ENCODE data around the gene DICER1. TPM values are rescaled to one million over a fixed set of nuclear protein-coding genes. Genes with fewer than 3 reads are reported as not detected.

The DICER1 gene
- total RNA-seq, 1 donor from 2014 or later: 70.0 TPM

DNA sequence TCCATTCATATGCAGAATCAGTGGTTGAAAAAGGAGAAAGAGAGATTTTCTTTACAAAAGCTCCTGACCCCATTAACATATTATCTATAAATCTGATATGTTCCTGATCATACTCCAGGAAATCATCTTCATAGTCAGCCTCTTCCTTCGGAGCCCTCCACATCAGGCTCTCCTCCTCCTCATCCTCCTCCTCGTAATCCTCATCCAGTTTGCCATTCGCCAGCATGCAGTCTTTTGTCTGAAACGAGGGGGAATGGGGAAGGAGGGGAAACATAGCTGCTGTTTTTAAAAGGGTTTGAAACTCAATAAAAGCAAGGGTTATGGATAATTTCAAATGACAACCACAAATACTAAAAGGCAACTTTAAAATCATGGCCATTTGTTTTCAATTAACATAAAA lies 60.9 kb downstream of the DICER1 start:
- H3K9me3 Mint-ChIP-seq: no peaks in the 10 kb centered on the region

DNA sequence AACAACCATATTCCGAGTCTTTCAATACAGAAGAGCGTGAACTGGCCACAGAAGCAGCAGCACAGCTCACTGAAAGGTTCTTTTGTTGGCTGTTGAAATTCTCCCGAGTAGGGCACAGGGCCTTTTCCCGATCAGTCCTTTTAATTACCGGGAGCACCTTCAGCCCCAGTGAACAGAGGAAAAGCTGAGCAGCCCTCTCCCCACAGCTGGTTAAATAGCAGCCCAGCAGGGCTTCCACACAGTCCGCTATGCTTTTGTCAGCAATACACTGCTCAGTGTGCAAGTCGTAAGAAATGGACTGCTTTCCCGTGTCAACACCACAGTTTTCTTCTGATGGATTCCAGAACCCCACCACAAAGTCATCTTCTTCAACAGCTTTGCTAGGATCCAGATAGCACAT lies 61.3 kb downstream of the DICER1 start:
- no peaks in the 10 kb centered on the region for H3K27me3 Mint-ChIP-seq (ENCODE audit: insufficient read depth, low read depth)
- Histone ChIP-seq H3K36me3 (no peaks in the 10 kb centered on the region), H2AFZ (replicated peaks) (no peak overlapping the region), H3F3A (ENCODE audit: low read depth) (peaks cover 26% of the 10 kb centered on the region), H3K27me3 (no peaks in the 10 kb centered on the region), H3K9me3 (ENCODE audit: low read depth) (no peaks in the 10 kb centered on the region), H3K4me3 (peak overlapping the region; percentile 43), H3K79me2 (ENCODE audit: low read depth) (peaks cover 30% of the 10 kb centered on the region), H3K4me1 (peaks cover 53% of the 10 kb centered on the region), H3K4me2 (peak overlapping the region; percentile 89), H4K20me1 (ENCODE audit: low read depth) (peaks cover 22% of the 10 kb centered on the region), H3K27ac (peak overlapping the region; percentile 87), H3K9ac (no peak overlapping the region)
- peak overlapping the region; percentile 77 for H3K27ac Mint-ChIP-seq
- peaks cover 14% of the 10 kb centered on the region for H3K36me3 Mint-ChIP-seq
- peak overlapping the region; percentile 39 for H3K4me3 Mint-ChIP-seq
- DNase-seq (ENCODE audit: low spot score): peak; percentile 91
- peaks cover 35% of the 10 kb centered on the region for H3K4me1 Mint-ChIP-seq
- TF ChIP-seq EZH2phosphoT487 (IDR thresholded peaks at IDR 0.05) (peak; percentile 49), EZH2 (IDR thresholded peaks at IDR 0.05) (no peak)
- TF ChIP-seq, protein P1, sequence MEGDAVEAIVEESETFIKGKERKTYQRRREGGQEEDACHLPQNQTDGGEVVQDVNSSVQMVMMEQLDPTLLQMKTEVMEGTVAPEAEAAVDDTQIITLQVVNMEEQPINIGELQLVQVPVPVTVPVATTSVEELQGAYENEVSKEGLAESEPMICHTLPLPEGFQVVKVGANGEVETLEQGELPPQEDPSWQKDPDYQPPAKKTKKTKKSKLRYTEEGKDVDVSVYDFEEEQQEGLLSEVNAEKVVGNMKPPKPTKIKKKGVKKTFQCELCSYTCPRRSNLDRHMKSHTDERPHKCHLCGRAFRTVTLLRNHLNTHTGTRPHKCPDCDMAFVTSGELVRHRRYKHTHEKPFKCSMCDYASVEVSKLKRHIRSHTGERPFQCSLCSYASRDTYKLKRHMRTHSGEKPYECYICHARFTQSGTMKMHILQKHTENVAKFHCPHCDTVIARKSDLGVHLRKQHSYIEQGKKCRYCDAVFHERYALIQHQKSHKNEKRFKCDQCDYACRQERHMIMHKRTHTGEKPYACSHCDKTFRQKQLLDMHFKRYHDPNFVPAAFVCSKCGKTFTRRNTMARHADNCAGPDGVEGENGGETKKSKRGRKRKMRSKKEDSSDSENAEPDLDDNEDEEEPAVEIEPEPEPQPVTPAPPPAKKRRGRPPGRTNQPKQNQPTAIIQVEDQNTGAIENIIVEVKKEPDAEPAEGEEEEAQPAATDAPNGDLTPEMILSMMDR (IDR thresholded peaks at IDR 0.05): no peak
- no peaks in the 10 kb centered on the region for H3K9me3 Mint-ChIP-seq

More for the DNA sequence above, 60.9 kb downstream of the DICER1 start:
- Histone ChIP-seq H3K27ac (peak overlapping the region; percentile 87), H3F3A (ENCODE audit: low read depth) (peaks cover 26% of the 10 kb centered on the region), H3K4me3 (peak overlapping the region; percentile 43), H2AFZ (replicated peaks) (no peak overlapping the region), H3K9me3 (ENCODE audit: low read depth) (no peaks in the 10 kb centered on the region), H3K9ac (no peak overlapping the region), H3K27me3 (no peaks in the 10 kb centered on the region), H3K79me2 (ENCODE audit: low read depth) (peaks cover 30% of the 10 kb centered on the region), H3K36me3 (no peaks in the 10 kb centered on the region), H4K20me1 (ENCODE audit: low read depth) (peaks cover 24% of the 10 kb centered on the region), H3K4me2 (peak overlapping the region; percentile 89), H3K4me1 (peaks cover 53% of the 10 kb centered on the region)
- no peaks in the 10 kb centered on the region for H3K27me3 Mint-ChIP-seq (ENCODE audit: insufficient read depth, low read depth)
- peak overlapping the region; percentile 77 for H3K27ac Mint-ChIP-seq
- TF ChIP-seq EZH2 (IDR thresholded peaks at IDR 0.05) (no peak), EZH2phosphoT487 (IDR thresholded peaks at IDR 0.05) (no peak)
- TF ChIP-seq, protein P1 (IDR thresholded peaks at IDR 0.05): no peak
- H3K36me3 Mint-ChIP-seq: peaks cover 11% of the 10 kb centered on the region
- peak; percentile 61 for DNase-seq (ENCODE audit: low spot score)
- H3K4me3 Mint-ChIP-seq: peak overlapping the region; percentile 39
- H3K4me1 Mint-ChIP-seq: peaks cover 36% of the 10 kb centered on the region

DNA sequence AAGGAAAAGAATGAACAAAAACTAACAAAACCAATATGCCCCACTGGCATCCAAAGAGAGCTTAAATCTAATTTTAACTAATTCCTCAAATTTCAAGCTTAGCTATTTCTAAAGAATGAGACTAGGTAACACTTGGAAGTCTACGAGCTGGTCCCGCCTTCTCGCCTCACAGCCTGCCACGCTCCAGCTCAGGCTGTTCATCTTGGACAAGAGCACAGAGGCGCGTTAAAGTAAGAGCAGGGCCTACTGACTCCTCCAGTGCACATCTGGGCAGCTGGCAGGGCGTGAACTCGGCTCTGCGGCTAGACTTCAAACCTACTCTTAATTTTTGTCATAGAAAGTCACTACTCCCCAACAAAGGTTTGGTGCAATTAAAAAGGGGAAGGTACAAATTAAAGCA lies 64.6 kb downstream of the DICER1 start:
- Histone ChIP-seq H3K9me3 (ENCODE audit: low read depth) (no peaks in the 10 kb centered on the region), H3F3A (ENCODE audit: low read depth) (peaks cover 26% of the 10 kb centered on the region), H3K9ac (no peak overlapping the region), H3K79me2 (ENCODE audit: low read depth) (peaks cover 26% of the 10 kb centered on the region), H3K4me2 (no peak overlapping the region), H3K36me3 (peaks cover 6% of the 10 kb centered on the region), H4K20me1 (ENCODE audit: low read depth) (peaks cover 12% of the 10 kb centered on the region), H3K27me3 (no peaks in the 10 kb centered on the region), H3K27ac (no peak overlapping the region), H2AFZ (replicated peaks) (no peak overlapping the region), H3K4me1 (peaks cover 41% of the 10 kb centered on the region), H3K4me3 (no peak overlapping the region)
- no peaks in the 10 kb centered on the region for H3K27me3 Mint-ChIP-seq (ENCODE audit: insufficient read depth, low read depth)
- no peaks in the 10 kb centered on the region for H3K9me3 Mint-ChIP-seq
- H3K27ac Mint-ChIP-seq: no peak overlapping the region
- TF ChIP-seq, protein P1 (IDR thresholded peaks at IDR 0.05): no peak
- TF ChIP-seq EZH2phosphoT487 (IDR thresholded peaks at IDR 0.05) (no peak), EZH2 (IDR thresholded peaks at IDR 0.05) (no peak)
- DNase-seq (ENCODE audit: low spot score): peak; percentile 18
- no peak overlapping the region for H3K4me3 Mint-ChIP-seq
- peaks cover 29% of the 10 kb centered on the region for H3K4me1 Mint-ChIP-seq
- H3K36me3 Mint-ChIP-seq: peaks cover 25% of the 10 kb centered on the region

Measured in neural progenitor cell (in vitro differentiated cells).